KMS-11 (cell line): Measurements from ENCODE around the gene SPDYE6.
A peak's percentile ranks its signal among the peaks of the same experiment; 100 is the strongest.
"Not testable (repeated sequence)": the region's sequence is repeated elsewhere in the genome, so short reads cannot be mapped to it uniquely, and the experiment has no call there.

ENCODE experiments used
- H2AFZ ChIP-seq: fragments of 200-600 bp; sonication (generic); 2 replicates; pipeline ENCODE4 v1.6.1; 2016; ENCODE audit warnings: antibody characterized with exemption, mixed run types, low read depth
- H3K27ac ChIP-seq: fragments of 200-600 bp; sonication (generic); 2 replicates; pipeline ENCODE4 v1.6.1; 2016; ENCODE audit warnings: mild to moderate bottlenecking, mixed run types
- H3K27me3 ChIP-seq: fragments of 200-600 bp; sonication (generic); 2 replicates; pipeline ENCODE4 v1.6.1; 2017; ENCODE audit warnings: mild to moderate bottlenecking, low read depth, mixed run types, moderate library complexity; ENCODE audit not compliant: insufficient read depth
- H3K36me3 ChIP-seq: fragments of 200-600 bp; sonication (generic); 2 replicates; pipeline ENCODE4 v1.6.1; 2017; ENCODE audit warnings: mild to moderate bottlenecking, mixed run types; ENCODE audit not compliant: insufficient read depth
- H3K4me1 ChIP-seq: fragments of 200-600 bp; sonication (generic); 2 replicates; pipeline ENCODE4 v1.6.1; 2016; ENCODE audit warnings: mild to moderate bottlenecking, low read depth, mixed run types; ENCODE audit not compliant: poor library complexity, severe bottlenecking
- H3K4me2 ChIP-seq: fragments of 200-600 bp; sonication (generic); 2 replicates; pipeline ENCODE4 v1.7.0; 2016; ENCODE audit warnings: mild to moderate bottlenecking, mixed run types
- H3K4me3 ChIP-seq: fragments of 200-600 bp; sonication (generic); IDR thresholded peaks from 2 replicates; pipeline ENCODE4 v1.6.1; 2017; ENCODE audit warnings: low read depth, low read length, mixed read lengths; ENCODE audit not compliant: insufficient read depth
- H3K79me2 ChIP-seq: fragments of 200-600 bp; sonication (generic); 2 replicates; pipeline ENCODE4 v1.6.1; 2016; ENCODE audit warnings: low read depth, mixed run types; ENCODE audit not compliant: insufficient read depth
- H3K9ac ChIP-seq: fragments of 200-600 bp; sonication (generic); 2 replicates; pipeline ENCODE4 v1.6.1; 2016; ENCODE audit warnings: mild to moderate bottlenecking, mixed run types
- H4K20me1 ChIP-seq: fragments of 200-600 bp; sonication (generic); 2 replicates; pipeline ENCODE4 v1.6.1; 2016; ENCODE audit warnings: mild to moderate bottlenecking, mixed run types; ENCODE audit not compliant: insufficient read depth

Gene SPDYE6

GRCh38 chr7:102363549-102364393, 7.5 kb upstream of the SPDYE6 start:
- H3K27me3 ChIP-seq, H3K4me3 ChIP-seq, H3K36me3 ChIP-seq, H4K20me1 ChIP-seq: not testable (repeated sequence)
- Histone ChIP-seq H3K4me1 (peaks cover 12% of the 10 kb centered on the region), H2AFZ (peak overlapping the region; percentile 54), H3K79me2 (peaks cover 27% of the 10 kb centered on the region), H3K9ac (peak overlapping the region; percentile 73), H3K4me2 (peak overlapping the region; percentile 36), H3K27ac (peak overlapping the region; percentile 26)

- H3K79me2 ChIP-seq, H3K27me3 ChIP-seq, H3K9ac ChIP-seq, H3K4me2 ChIP-seq, H3K4me3 ChIP-seq, H3K4me1 ChIP-seq, H4K20me1 ChIP-seq, H3K36me3 ChIP-seq, H2AFZ ChIP-seq, H3K27ac ChIP-seq: not testable (repeated sequence)
Measured at GRCh38 chr7:102346983-102347382, 9.3 kb downstream of the SPDYE6 start.

GRCh38 chr7:102340599-102341368, 15.5 kb downstream of the SPDYE6 start:
- not testable (repeated sequence) for H3K27ac ChIP-seq, H4K20me1 ChIP-seq, H3K9ac ChIP-seq, H3K4me3 ChIP-seq, H3K36me3 ChIP-seq, H3K79me2 ChIP-seq, H3K4me2 ChIP-seq, H3K27me3 ChIP-seq, H3K4me1 ChIP-seq, H2AFZ ChIP-seq

DNA sequence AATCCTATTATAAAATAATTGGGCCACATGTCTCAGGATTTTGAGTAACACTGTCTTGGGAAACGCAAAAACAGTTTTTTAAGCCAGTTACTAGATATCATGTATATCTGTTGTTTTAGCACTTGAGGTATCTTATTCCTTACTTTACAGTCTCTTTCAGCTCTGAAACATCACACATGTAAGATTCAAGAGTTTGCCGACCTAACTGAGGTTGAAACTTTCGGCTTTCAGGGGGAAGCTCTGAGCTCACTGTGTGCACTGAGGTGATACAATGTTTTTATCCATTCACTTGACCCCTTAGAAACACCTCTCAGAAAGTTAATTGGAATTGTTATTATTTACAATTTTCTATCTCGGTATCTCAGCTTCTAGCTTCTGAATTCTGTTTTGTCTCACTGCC, 18.8 kb downstream of the SPDYE6 start:
- H4K20me1 ChIP-seq, H3K4me3 ChIP-seq, H3K4me1 ChIP-seq, H3K36me3 ChIP-seq, H3K27me3 ChIP-seq, H3K9ac ChIP-seq, H3K27ac ChIP-seq, H2AFZ ChIP-seq, H3K4me2 ChIP-seq, H3K79me2 ChIP-seq: not testable (repeated sequence)

- not testable (repeated sequence) for H3K9ac ChIP-seq, H3K4me3 ChIP-seq, H3K4me2 ChIP-seq, H2AFZ ChIP-seq, H3K27me3 ChIP-seq, H4K20me1 ChIP-seq, H3K27ac ChIP-seq, H3K36me3 ChIP-seq, H3K79me2 ChIP-seq, H3K4me1 ChIP-seq
Measured at GRCh38 chr7:102337002-102337401, 19.2 kb downstream of the SPDYE6 start.

DNA sequence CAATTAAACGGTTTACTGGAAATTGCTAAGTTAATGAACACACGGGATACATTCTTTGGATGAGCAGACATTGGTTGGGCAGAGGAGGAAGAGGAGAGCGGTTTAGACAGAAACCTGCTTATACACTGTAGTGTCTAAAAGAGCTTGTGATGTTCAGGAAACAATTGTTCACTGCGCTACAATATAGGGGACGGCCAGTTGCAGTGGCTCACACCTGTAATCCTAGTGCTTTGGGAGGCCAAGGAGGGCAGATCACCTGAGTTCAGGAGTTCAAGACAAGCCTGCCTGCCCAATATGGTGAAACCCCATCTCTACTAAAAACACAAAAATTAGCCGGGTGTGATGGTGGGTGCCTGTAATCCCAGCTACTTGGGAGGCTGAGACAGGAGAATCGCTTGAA, 20.7 kb downstream of the SPDYE6 start:
- H3K79me2 ChIP-seq, H3K4me1 ChIP-seq, H4K20me1 ChIP-seq, H3K9ac ChIP-seq, H3K36me3 ChIP-seq, H3K27ac ChIP-seq, H3K27me3 ChIP-seq, H3K4me3 ChIP-seq, H2AFZ ChIP-seq, H3K4me2 ChIP-seq: not testable (repeated sequence)

- not testable (repeated sequence) for H3K27ac ChIP-seq, H3K79me2 ChIP-seq, H3K9ac ChIP-seq, H3K36me3 ChIP-seq, H3K27me3 ChIP-seq, H3K4me1 ChIP-seq, H3K4me2 ChIP-seq, H3K4me3 ChIP-seq, H2AFZ ChIP-seq, H4K20me1 ChIP-seq
Measured at GRCh38 chr7:102330666-102331460, 25.4 kb downstream of the SPDYE6 start.

GRCh38 chr7:102329366-102329765, 26.9 kb downstream of the SPDYE6 start:
- not testable (repeated sequence) for H3K4me3 ChIP-seq, H4K20me1 ChIP-seq, H2AFZ ChIP-seq, H3K4me2 ChIP-seq, H3K9ac ChIP-seq, H3K79me2 ChIP-seq, H3K27ac ChIP-seq, H3K36me3 ChIP-seq, H3K4me1 ChIP-seq, H3K27me3 ChIP-seq

GRCh38 chr7:102328863-102329262, 27.4 kb downstream of the SPDYE6 start:
- H3K79me2 ChIP-seq, H3K4me2 ChIP-seq, H3K9ac ChIP-seq, H3K4me1 ChIP-seq, H4K20me1 ChIP-seq, H3K27me3 ChIP-seq, H3K4me3 ChIP-seq, H2AFZ ChIP-seq, H3K27ac ChIP-seq, H3K36me3 ChIP-seq: not testable (repeated sequence)

GRCh38 chr7:102327183-102327582, 29.1 kb downstream of the SPDYE6 start:
- not testable (repeated sequence) for H3K36me3 ChIP-seq, H3K27me3 ChIP-seq, H3K9ac ChIP-seq, H2AFZ ChIP-seq, H4K20me1 ChIP-seq, H3K4me1 ChIP-seq, H3K4me2 ChIP-seq, H3K4me3 ChIP-seq, H3K79me2 ChIP-seq, H3K27ac ChIP-seq
